WTC11 (cell line): ENCODE measurements around the gene GPR161.

Experiments
- ESRRA ChIP-seq: sonication (generic); formaldehyde crosslinking; IDR thresholded peaks from 2 replicates; pipeline ENCODE4 v1.8.1; 2022; ENCODE audit warnings: mild to moderate bottlenecking, missing genetic modification reagents, borderline replicate concordance
- TF ChIP-seq, protein P1 (sequence below): fragments of 200-600 bp; IDR thresholded peaks from 2 replicates; pipeline ENCODE4 v1.8.0; 2022; ENCODE audit warnings: antibody characterized with exemption
- TF ChIP-seq, protein P2 (sequence below): sonication (generic); formaldehyde crosslinking; IDR thresholded peaks from 2 replicates; pipeline ENCODE4 v1.8.1; 2023; ENCODE audit warnings: mild to moderate bottlenecking, missing genetic modification reagents, moderate library complexity

GRCh38 chr1:168136709-168137514, at the start of gene GPR161:
- TF ChIP-seq, protein P1, sequence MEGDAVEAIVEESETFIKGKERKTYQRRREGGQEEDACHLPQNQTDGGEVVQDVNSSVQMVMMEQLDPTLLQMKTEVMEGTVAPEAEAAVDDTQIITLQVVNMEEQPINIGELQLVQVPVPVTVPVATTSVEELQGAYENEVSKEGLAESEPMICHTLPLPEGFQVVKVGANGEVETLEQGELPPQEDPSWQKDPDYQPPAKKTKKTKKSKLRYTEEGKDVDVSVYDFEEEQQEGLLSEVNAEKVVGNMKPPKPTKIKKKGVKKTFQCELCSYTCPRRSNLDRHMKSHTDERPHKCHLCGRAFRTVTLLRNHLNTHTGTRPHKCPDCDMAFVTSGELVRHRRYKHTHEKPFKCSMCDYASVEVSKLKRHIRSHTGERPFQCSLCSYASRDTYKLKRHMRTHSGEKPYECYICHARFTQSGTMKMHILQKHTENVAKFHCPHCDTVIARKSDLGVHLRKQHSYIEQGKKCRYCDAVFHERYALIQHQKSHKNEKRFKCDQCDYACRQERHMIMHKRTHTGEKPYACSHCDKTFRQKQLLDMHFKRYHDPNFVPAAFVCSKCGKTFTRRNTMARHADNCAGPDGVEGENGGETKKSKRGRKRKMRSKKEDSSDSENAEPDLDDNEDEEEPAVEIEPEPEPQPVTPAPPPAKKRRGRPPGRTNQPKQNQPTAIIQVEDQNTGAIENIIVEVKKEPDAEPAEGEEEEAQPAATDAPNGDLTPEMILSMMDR: no peak
- TF ChIP-seq, protein P2, sequence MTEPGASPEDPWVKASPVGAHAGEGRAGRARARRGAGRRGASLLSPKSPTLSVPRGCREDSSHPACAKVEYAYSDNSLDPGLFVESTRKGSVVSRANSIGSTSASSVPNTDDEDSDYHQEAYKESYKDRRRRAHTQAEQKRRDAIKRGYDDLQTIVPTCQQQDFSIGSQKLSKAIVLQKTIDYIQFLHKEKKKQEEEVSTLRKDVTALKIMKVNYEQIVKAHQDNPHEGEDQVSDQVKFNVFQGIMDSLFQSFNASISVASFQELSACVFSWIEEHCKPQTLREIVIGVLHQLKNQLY (CRISPR knock-in tag): no peak
- no peak for TF ChIP-seq ESRRA (CRISPR knock-in tag)
